Activated T-cell treated with anti-CD3 and anti-CD28 coated beads, Interleukin-2, amount 50 U/mL, for 24 hours (primary cell): Measurements from ENCODE around the gene COL19A1.

Source experiments
- DNase-seq: peaks from one replicate; pipeline ENCODE4 v3.0.0-alpha.2; 2020
- H3K27ac Mint-ChIP-seq: 2 replicates; pipeline ENCODE4 v1.8.0; 2020; ENCODE audit warnings: mild to moderate bottlenecking, mixed read lengths
- H3K27me3 Mint-ChIP-seq: 2 replicates; pipeline ENCODE4 v1.8.0; 2020; ENCODE audit warnings: mixed read lengths
- H3K36me3 Mint-ChIP-seq: 2 replicates; pipeline ENCODE4 v1.8.0; 2020; ENCODE audit warnings: low read depth, mixed read lengths
- H3K4me1 Mint-ChIP-seq: 2 replicates; pipeline ENCODE4 v1.8.0; 2020; ENCODE audit warnings: low read depth, mixed read lengths
- H3K4me3 Mint-ChIP-seq: 2 replicates; pipeline ENCODE4 v1.8.0; 2020; ENCODE audit warnings: mild to moderate bottlenecking, moderate library complexity, mixed read lengths
- H3K9me3 Mint-ChIP-seq: 2 replicates; pipeline ENCODE4 v1.8.0; 2020; ENCODE audit warnings: mixed read lengths

COL19A1 gene

GRCh38 chr6:70257768-70258273 lies 391.5 kb downstream of the COL19A1 start:
- no peaks in the 10 kb centered on the region for H3K36me3 Mint-ChIP-seq
- H3K4me1 Mint-ChIP-seq: no peaks in the 10 kb centered on the region
- peaks cover 5% of the 10 kb centered on the region for H3K27me3 Mint-ChIP-seq
- no peak for DNase-seq
- H3K4me3 Mint-ChIP-seq: no peak overlapping the region
- no peaks in the 10 kb centered on the region for H3K9me3 Mint-ChIP-seq
- H3K27ac Mint-ChIP-seq: no peak overlapping the region

- Mint-ChIP-seq H3K36me3 (no peaks in the 10 kb centered on the region), H3K27me3 (peaks cover 5% of the 10 kb centered on the region), H3K27ac (no peak overlapping the region), H3K4me1 (no peaks in the 10 kb centered on the region), H3K4me3 (no peak overlapping the region), H3K9me3 (no peaks in the 10 kb centered on the region)
- DNase-seq: no peak
Observed at GRCh38 chr6:70258483-70258882, 392.1 kb downstream of the COL19A1 start.
